ENCODE measurements around the gene C16orf54. TPM values are rescaled to one million over a fixed set of nuclear protein-coding genes. Genes with fewer than 3 reads are reported as not detected.

The C16orf54 gene
- total and polyA plus RNA-seq, 9 of the 15 experiments (the other 6 are each of a cell fraction or from before 2014, with no cell fraction given): 0.09 TPM; not detected in 8

DNA sequence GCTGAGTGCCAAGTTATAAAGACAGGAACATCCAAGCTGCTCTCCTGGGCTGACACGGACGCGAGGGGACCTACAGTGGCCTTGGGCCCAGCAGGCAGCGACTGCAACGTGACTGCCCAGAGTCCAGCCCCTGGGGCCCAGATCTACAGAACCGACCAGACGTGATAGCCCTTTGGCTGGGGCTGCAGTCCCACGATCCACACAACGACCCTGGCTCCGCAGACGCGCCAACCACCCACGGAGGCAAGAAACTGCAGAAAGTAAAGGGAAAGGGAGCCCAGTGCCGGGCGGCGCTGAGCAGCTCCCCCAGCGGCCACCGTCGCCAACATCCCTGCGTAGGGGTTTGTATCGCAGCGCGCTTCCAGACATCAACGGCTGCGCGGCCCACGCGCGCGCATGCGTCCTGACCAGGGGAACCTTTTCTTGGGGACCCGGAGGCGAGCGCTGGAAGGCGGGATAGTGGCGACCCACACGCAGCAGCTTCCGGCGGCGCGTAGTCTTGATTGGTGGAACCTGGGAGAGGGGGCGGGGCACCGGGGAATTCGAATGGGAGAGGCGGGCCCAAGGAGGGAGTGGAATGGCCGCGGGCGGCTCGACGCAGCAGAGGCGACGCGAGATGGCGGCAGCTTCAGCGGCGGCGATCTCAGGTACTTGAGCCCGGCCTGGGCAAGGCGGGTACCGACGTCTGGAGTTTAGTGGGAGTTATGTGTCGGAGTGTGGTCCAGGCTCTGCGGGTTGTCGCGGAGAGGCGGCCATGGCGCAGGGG, 44.6 kb upstream of the C16orf54 start, which contains the start of gene KIF22 (continued):
- TF ChIP-seq, protein P1, sequence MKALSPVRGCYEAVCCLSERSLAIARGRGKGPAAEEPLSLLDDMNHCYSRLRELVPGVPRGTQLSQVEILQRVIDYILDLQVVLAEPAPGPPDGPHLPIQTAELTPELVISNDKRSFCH (CRISPR knock-in tag; IDR thresholded peaks at IDR 0.05): no peak
- TF ChIP-seq, protein P1 (tag; IDR thresholded peaks at IDR 0.05): peak; percentile 74
- TF ChIP-seq NELFE (IDR thresholded peaks at IDR 0.05; ENCODE audit: insufficient read depth, insufficient read length): no peak
- TF ChIP-seq RBM22 (IDR thresholded peaks at IDR 0.05; ENCODE audit: low read depth, low read length, poor library complexity, severe bottlenecking): peak; percentile 82
- TF ChIP-seq MTF1 (CRISPR knock-in tag; IDR thresholded peaks at IDR 0.05; ENCODE audit: borderline replicate concordance): no peak
- TF ChIP-seq FOXK1 (CRISPR knock-in tag; IDR thresholded peaks at IDR 0.05; ENCODE audit: borderline replicate concordance): peak; percentile 86
- TF ChIP-seq CBFB (CRISPR knock-in tag; IDR thresholded peaks at IDR 0.05): peak; percentile 11; the same call in 1 of the 2 replicates
- TF ChIP-seq, protein P2, sequence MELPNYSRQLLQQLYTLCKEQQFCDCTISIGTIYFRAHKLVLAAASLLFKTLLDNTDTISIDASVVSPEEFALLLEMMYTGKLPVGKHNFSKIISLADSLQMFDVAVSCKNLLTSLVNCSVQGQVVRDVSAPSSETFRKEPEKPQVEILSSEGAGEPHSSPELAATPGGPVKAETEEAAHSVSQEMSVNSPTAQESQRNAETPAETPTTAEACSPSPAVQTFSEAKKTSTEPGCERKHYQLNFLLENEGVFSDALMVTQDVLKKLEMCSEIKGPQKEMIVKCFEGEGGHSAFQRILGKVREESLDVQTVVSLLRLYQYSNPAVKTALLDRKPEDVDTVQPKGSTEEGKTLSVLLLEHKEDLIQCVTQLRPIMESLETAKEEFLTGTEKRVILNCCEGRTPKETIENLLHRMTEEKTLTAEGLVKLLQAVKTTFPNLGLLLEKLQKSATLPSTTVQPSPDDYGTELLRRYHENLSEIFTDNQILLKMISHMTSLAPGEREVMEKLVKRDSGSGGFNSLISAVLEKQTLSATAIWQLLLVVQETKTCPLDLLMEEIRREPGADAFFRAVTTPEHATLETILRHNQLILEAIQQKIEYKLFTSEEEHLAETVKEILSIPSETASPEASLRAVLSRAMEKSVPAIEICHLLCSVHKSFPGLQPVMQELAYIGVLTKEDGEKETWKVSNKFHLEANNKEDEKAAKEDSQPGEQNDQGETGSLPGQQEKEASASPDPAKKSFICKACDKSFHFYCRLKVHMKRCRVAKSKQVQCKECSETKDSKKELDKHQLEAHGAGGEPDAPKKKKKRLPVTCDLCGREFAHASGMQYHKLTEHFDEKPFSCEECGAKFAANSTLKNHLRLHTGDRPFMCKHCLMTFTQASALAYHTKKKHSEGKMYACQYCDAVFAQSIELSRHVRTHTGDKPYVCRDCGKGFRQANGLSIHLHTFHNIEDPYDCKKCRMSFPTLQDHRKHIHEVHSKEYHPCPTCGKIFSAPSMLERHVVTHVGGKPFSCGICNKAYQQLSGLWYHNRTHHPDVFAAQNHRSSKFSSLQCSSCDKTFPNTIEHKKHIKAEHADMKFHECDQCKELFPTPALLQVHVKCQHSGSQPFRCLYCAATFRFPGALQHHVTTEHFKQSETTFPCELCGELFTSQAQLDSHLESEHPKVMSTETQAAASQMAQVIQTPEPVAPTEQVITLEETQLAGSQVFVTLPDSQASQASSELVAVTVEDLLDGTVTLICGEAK (IDR thresholded peaks at IDR 0.05): peak; percentile 99
- TF ChIP-seq, protein P2 (CRISPR knock-in tag; IDR thresholded peaks at IDR 0.05): no peak
- TF ChIP-seq ZNF551 (CRISPR knock-in tag; IDR thresholded peaks at IDR 0.05): no peak
- 0 out of 2 replicates have a peak, but pooled peaks have one; percentile 43 for TF ChIP-seq ZNF830 (CRISPR knock-in tag; IDR thresholded peaks at IDR 0.05)
- no peak for TF ChIP-seq RBM14 (IDR thresholded peaks at IDR 0.05; ENCODE audit: borderline replicate concordance, insufficient read depth, low read depth, low read length)
- peak; percentile 98 for TF ChIP-seq RBFOX2 (IDR thresholded peaks at IDR 0.05; ENCODE audit: low read depth, low read length)
- peak; percentile 98 for TF ChIP-seq NCOA1 (IDR thresholded peaks at IDR 0.05; ENCODE audit: low read depth)
- peak; percentile 94 for TF ChIP-seq C11orf30 (IDR thresholded peaks at IDR 0.05; ENCODE audit: low read depth)
- TF ChIP-seq GTF2F1 (IDR thresholded peaks at IDR 0.05; ENCODE audit: low read depth, low read length): peak; percentile 76; the same call in 1 of the 2 replicates
- peak; percentile 64; the same call in 1 of the 2 replicates for TF ChIP-seq JUND (IDR thresholded peaks at IDR 0.05; ENCODE audit: borderline replicate concordance, low read depth, low read length)
- TF ChIP-seq JUND (tag; IDR thresholded peaks at IDR 0.05; ENCODE audit: borderline replicate concordance, low read depth, low read length): peak; percentile 49; the same call in 1 of the 3 replicates
